ENCODE measurements around the gene ITSN1. TPM values are rescaled to one million over a fixed set of nuclear protein-coding genes. Genes with fewer than 3 reads are reported as not detected.
"Not testable (repeated sequence)": the region's sequence is repeated elsewhere in the genome, so short reads cannot be mapped to it uniquely, and the experiment has no call there.

Gene ITSN1
- total and polyA plus RNA-seq, 5 donors: 32.8 to 83.6 (median 64.4) TPM

DNA sequence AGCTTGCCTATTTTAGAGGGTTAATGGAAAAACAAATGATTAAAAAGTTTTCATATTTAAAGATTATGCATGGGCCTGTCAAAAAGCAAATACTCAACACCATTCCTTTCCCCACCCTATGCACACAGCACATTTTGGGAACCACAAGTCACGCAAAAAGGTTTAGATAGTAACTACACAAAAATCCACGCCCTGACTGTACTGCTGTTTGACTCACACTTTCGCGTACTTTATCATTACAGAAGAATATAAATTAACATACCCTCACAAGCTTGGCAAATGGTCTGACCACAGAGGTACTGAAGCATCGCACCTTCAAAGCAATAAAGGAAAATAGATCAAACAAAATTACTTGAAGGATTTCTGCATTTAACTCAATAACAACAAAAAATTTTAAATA lies 271.9 kb downstream of the ITSN1 start:
- H3K9me3 ChIP-seq (ENCODE audit: control insufficient read depth, low read length): no peaks in the 10 kb centered on the region
- ATAC-seq: no peak
- DNase-seq: no peak
- H3K4me3 ChIP-seq (ENCODE audit: low read length): peak overlapping the region; percentile 86
- intact Hi-C loops (cut with DNase I): no loop called here
- no peaks in the 10 kb centered on the region for H3K27me3 ChIP-seq (ENCODE audit: control insufficient read depth, insufficient read depth)
- H3K4me1 ChIP-seq (ENCODE audit: control insufficient read depth, insufficient read depth, low read length): no peaks in the 10 kb centered on the region
- 86% methylated on average over 5 of the region's 5 CpGs for WGBS
- no peak overlapping the region for H3K27ac ChIP-seq (ENCODE audit: low read length)

DNA sequence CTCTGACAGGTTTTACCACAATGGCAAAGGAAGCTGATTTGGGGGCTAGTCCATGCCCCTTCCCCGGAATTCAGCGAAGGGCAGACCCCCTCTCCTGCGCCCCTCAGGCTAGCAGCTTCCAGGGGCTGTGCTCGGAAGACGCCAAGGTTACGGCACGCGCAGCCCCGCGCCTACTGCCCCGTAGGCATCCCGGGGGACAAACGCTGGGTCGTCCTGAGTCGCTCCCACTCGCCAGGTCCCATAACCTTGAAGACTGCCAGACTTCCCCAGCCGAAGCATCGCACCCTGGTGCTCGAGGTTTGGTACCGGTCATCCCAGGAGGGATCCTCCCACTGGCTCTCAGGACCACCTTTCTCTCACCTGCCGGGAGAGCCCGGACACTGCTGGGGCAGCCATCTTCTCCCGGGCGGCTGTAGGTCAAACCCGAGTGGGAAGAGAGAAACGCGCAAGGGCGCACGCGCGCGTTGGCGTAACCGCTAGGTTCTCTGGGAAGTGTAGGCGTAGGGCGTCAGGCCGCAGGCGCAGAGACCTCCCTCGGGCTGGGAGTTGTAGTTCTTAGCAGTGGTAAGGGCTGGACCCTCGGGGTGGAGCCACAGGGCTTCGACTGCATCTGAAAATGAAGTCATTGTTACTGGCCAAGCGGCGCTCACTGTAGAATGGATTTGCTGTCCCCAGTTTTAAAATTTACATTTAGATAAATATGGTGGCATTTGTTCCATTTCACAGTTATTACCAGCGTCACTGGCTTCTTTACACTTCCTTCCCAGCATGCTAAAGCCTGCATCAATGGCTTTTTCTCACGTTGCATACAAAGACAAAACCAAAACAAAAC lies 273.3 kb downstream of the ITSN1 start, which contains the start of gene ATP5PO:
Gene ATP5PO (minus strand): TSS at position 437 of the 832 bp plus-strand sequence. CDS start 41 bp downstream, at position 396.
- Histone ChIP-seq H3K27ac (ENCODE audit: low read length) (peak within 1 kb of the TSS; percentile 77), H3K27me3 (ENCODE audit: control insufficient read depth, insufficient read depth) (no peaks in the 10 kb centered on the region), H3K4me3 (ENCODE audit: low read length) (peak within 1 kb of the TSS; percentile 86), H3K4me1 (ENCODE audit: control insufficient read depth, insufficient read depth, low read length) (no peaks in the 10 kb centered on the region), H3K9me3 (ENCODE audit: control insufficient read depth, low read length) (no peaks in the 10 kb centered on the region)
- under 1% methylated on average over 45 of the region's 45 CpGs for WGBS
- DNase-seq: peak; percentile 98 to 99 (median 99)
- ATAC-seq: peak; percentile 100
- intact Hi-C loops (cut with DNase I): no loop called here

- DNase-seq (no peak), ATAC-seq (peak; percentile 2 to 6)
- no peaks in the 10 kb centered on the region for H3K4me1 ChIP-seq (ENCODE audit: control insufficient read depth, insufficient read depth, low read length)
- H3K27me3 ChIP-seq (ENCODE audit: control insufficient read depth, insufficient read depth): no peaks in the 10 kb centered on the region
- WGBS: 55% methylated on average over 5 of the region's 5 CpGs
- intact Hi-C loops (cut with DNase I): no loop called here
- no peaks in the 10 kb centered on the region for H3K9me3 ChIP-seq (ENCODE audit: control insufficient read depth, low read length)
- H3K27ac ChIP-seq (ENCODE audit: low read length): peak overlapping the region; percentile 66
- peak overlapping the region; percentile 86 for H3K4me3 ChIP-seq (ENCODE audit: low read length)
These were observed 273.9 kb downstream of the ITSN1 start for GRCh38 chr21:33916200-33916567.

GRCh38 chr21:33917421-33917820 lies 275.1 kb downstream of the ITSN1 start:
- no peak for ATAC-seq
- no peak overlapping the region for H3K4me3 ChIP-seq (ENCODE audit: low read length)
- 75% methylated on average over 4 of the region's 4 CpGs for WGBS
- H3K4me1 ChIP-seq (ENCODE audit: control insufficient read depth, insufficient read depth, low read length): no peaks in the 10 kb centered on the region
- H3K27me3 ChIP-seq (ENCODE audit: control insufficient read depth, insufficient read depth): no peaks in the 10 kb centered on the region
- intact Hi-C loops (cut with DNase I): no loop called here
- H3K9me3 ChIP-seq (ENCODE audit: control insufficient read depth, low read length): no peaks in the 10 kb centered on the region
- H3K27ac ChIP-seq (ENCODE audit: low read length): no peak overlapping the region
- DNase-seq: no peak

- intact Hi-C loops (cut with DNase I): loop anchor here in 3 of 4 donors (2.0 to 5.0 kb wide), 2 partner anchors 278 to 425 kb away; no protein-coding TSS in a partner anchor
- peak; percentile 94 to 96 for ATAC-seq
- 18% methylated on average over 13 of the region's 13 CpGs for WGBS
- no peaks in the 10 kb centered on the region for H3K27me3 ChIP-seq (ENCODE audit: control insufficient read depth, insufficient read depth)
- H3K9me3 ChIP-seq (ENCODE audit: control insufficient read depth, low read length): no peaks in the 10 kb centered on the region
- DNase-seq: peak; percentile 86 to 95 (median 92)
- no peak overlapping the region for H3K4me3 ChIP-seq (ENCODE audit: low read length)
- no peak overlapping the region for H3K27ac ChIP-seq (ENCODE audit: low read length)
- no peaks in the 10 kb centered on the region for H3K4me1 ChIP-seq (ENCODE audit: control insufficient read depth, insufficient read depth, low read length)
These were observed 281.9 kb downstream of the ITSN1 start for GRCh38 chr21:33924079-33924765.

- intact Hi-C loops (cut with DNase I): loop anchor here in 3 of 4 donors (2.0 to 5.0 kb wide), 2 partner anchors 278 to 424 kb away; no protein-coding TSS in a partner anchor
- Histone ChIP-seq H3K27me3 (ENCODE audit: control insufficient read depth, insufficient read depth) (no peaks in the 10 kb centered on the region), H3K27ac (ENCODE audit: low read length) (no peak overlapping the region), H3K4me1 (ENCODE audit: control insufficient read depth, insufficient read depth, low read length) (no peaks in the 10 kb centered on the region), H3K9me3 (ENCODE audit: control insufficient read depth, low read length) (no peaks in the 10 kb centered on the region), H3K4me3 (ENCODE audit: low read length) (no peak overlapping the region)
- no peak for DNase-seq
- peak; percentile 15 to 52 for ATAC-seq
- 80% methylated on average over 3 of the region's 3 CpGs for WGBS
These were observed 282.4 kb downstream of the ITSN1 start for GRCh38 chr21:33924766-33925100.

GRCh38 chr21:33926248-33926647 lies 283.9 kb downstream of the ITSN1 start:
- H3K27ac ChIP-seq (ENCODE audit: low read length); intact Hi-C loops (cut with DNase I); DNase-seq; H3K27me3 ChIP-seq (ENCODE audit: control insufficient read depth, insufficient read depth); ATAC-seq; H3K9me3 ChIP-seq (ENCODE audit: control insufficient read depth, low read length); H3K4me3 ChIP-seq (ENCODE audit: low read length); H3K4me1 ChIP-seq (ENCODE audit: control insufficient read depth, insufficient read depth, low read length): not testable (repeated sequence)
- 91% methylated on average over 2 of the region's 2 CpGs for WGBS

DNA sequence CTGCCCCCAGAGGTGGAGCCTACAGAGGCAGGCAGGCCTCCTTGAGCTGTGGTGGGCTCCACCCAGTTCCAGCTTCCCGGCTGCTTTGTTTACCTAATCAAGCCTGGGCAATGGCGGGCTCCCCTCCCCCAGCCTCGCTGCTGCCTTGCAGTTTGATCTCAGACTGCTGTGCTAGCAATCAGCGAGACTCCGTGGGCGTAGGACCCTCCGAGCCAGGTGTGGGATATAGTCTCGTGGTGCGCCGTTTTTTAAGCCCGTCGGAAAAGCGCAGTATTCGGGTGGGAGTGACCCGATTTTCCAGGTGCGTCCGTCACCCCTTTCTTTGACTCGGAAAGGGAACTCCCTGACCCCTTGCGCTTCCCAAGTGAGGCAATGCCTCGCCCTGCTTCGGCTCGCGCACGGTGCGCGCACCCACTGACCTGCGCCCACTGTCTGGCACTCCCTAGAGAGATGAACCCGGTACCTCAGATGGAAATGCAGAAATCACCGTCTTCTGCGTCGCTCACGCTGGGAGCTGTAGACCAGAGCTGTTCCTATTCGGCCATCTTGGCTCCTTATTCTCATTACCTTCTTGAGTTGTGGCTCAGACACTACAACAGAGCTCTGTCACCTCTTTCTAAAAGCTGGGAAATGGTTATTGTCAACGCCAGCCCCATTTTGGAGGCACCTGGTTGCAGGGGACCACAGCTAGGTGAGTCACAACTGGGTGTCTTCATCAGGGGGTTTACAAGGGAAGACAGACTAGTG lies 288.9 kb downstream of the ITSN1 start:
- not testable (repeated sequence) for H3K9me3 ChIP-seq (ENCODE audit: control insufficient read depth, low read length); H3K27me3 ChIP-seq (ENCODE audit: control insufficient read depth, insufficient read depth); H3K4me1 ChIP-seq (ENCODE audit: control insufficient read depth, insufficient read depth, low read length); ATAC-seq; DNase-seq
- Histone ChIP-seq H3K27ac (ENCODE audit: low read length) (peak overlapping the region; percentile 15), H3K4me3 (ENCODE audit: low read length) (peak overlapping the region; percentile 88)
- intact Hi-C loops (cut with DNase I): loop anchor here in 1 of 4 donors (10.0 kb wide), 1 partner anchor 144 kb away; the partner anchor contains the start of genes MRPS6 and SLC5A3
- 86% methylated on average over 7 of the region's 34 CpGs for WGBS

GRCh38 chr21:33931799-33932390 lies 289.6 kb downstream of the ITSN1 start:
- H3K9me3 ChIP-seq (ENCODE audit: control insufficient read depth, low read length): no peaks in the 10 kb centered on the region
- intact Hi-C loops (cut with DNase I): loop anchor here in 1 of 4 donors (10.0 kb wide), 1 partner anchor 143 kb away; the partner anchor contains the start of genes MRPS6 and SLC5A3
- 40% methylated on average over 10 of the region's 10 CpGs for WGBS
- H3K27me3 ChIP-seq (ENCODE audit: control insufficient read depth, insufficient read depth): no peaks in the 10 kb centered on the region
- DNase-seq (peak in 1 of 3 donors; percentile 58), ATAC-seq (peak; percentile 60 to 61)
- H3K4me1 ChIP-seq (ENCODE audit: control insufficient read depth, insufficient read depth, low read length): peaks cover 9% of the 10 kb centered on the region
- peak overlapping the region; percentile 68 for H3K27ac ChIP-seq (ENCODE audit: low read length)
- peak overlapping the region; percentile 88 for H3K4me3 ChIP-seq (ENCODE audit: low read length)

DNA sequence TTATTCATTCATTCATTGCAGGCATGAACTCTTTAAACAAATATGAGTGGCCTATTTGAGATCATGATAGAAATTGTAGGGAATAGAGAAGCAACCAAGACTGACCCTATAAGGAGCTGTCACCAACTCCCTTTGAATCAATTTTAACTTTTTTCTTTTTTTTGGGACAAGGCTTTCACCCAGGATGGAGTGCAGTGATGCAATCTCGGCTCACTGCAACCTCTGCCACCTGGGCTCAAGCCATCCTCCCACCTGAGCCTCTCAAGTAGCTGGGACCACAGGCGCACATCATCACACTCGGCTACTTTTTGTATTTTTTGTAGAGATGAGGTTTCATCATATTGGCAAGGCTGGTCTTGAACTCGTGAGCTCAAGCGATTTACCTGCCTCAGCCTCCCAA lies 290.4 kb downstream of the ITSN1 start:
- Histone ChIP-seq H3K4me3 (ENCODE audit: low read length) (no peak overlapping the region), H3K27ac (ENCODE audit: low read length) (no peak overlapping the region)

More for the DNA sequence above, 290.4 kb downstream of the ITSN1 start:
- Histone ChIP-seq H3K9me3 (ENCODE audit: control insufficient read depth, low read length) (no peaks in the 10 kb centered on the region), H3K4me1 (ENCODE audit: control insufficient read depth, insufficient read depth, low read length) (peaks cover 9% of the 10 kb centered on the region), H3K27me3 (ENCODE audit: control insufficient read depth, insufficient read depth) (no peaks in the 10 kb centered on the region)
- 97% methylated on average over 5 of the region's 5 CpGs for WGBS
- intact Hi-C loops (cut with DNase I): loop anchor here in 1 of 4 donors (10.0 kb wide), 1 partner anchor 142 kb away; the partner anchor contains the start of genes MRPS6 and SLC5A3
- ATAC-seq: no peak
- no peak for DNase-seq

Measured in right cardiac atrium (tissue), 5 donors.